Activated CD8-positive, alpha-beta memory T cell treated with anti-CD3 and anti-CD28 coated beads, Interleukin-2, amount 10 ng/mL, durations not matched to agents 7 days and 5 days (primary cell): Measurements from ENCODE around the gene SHANK2. TPM values are rescaled to one million over a fixed set of nuclear protein-coding genes. Genes with fewer than 3 reads are reported as not detected.

Experiments used
- ATAC-seq: fragments of 150-1000 bp; cut with Tn5 transposase; one replicate; pipeline ENCODE4 v1.10.0; 2021; ENCODE audit warnings: moderate library complexity
- CTCF ChIA-PET: fragments of 350-600 bp; sonication (Branson Sonifier 250); formaldehyde crosslinking; loops from one replicate; lab custom pipeline; 2021; ENCODE audit warnings: antibody characterized with exemption; lab: Charles Lee
- DNase-seq: peaks from one replicate; pipeline ENCODE4 v3.0.0-alpha.2; 2020
- H3K27ac Mint-ChIP-seq: one replicate; pipeline ENCODE4 v1.8.0; 2021; ENCODE audit warnings: mild to moderate bottlenecking, mixed read lengths
- H3K27me3 Mint-ChIP-seq: one replicate; pipeline ENCODE4 v1.8.0; 2021; ENCODE audit warnings: mixed read lengths
- H3K36me3 Mint-ChIP-seq: one replicate; pipeline ENCODE4 v1.8.0; 2021; ENCODE audit warnings: mild to moderate bottlenecking, mixed read lengths
- H3K4me1 Mint-ChIP-seq: one replicate; pipeline ENCODE4 v1.8.0; 2021; ENCODE audit warnings: mixed read lengths
- H3K4me3 Mint-ChIP-seq: one replicate; pipeline ENCODE4 v1.8.0; 2021; ENCODE audit warnings: mild to moderate bottlenecking, moderate library complexity, mixed read lengths
- H3K9me3 Mint-ChIP-seq: one replicate; pipeline ENCODE4 v1.8.0; 2022; ENCODE audit warnings: low read depth, mixed read lengths
- total RNA-seq, 2 experiments: library from RNA; stranded (reverse); gene quantifications; one replicate each; pipeline ENCODE4 v1.2.3, GENCODE V29; 2021

SHANK2 gene
- total RNA-seq, 2 experiments from 2014 or later, result not detected

GRCh38 chr11:71203681-71204080, 48.7 kb downstream of the SHANK2 start:
- H3K4me3 Mint-ChIP-seq, result no peak overlapping the region

GRCh38 chr11:71202966-71203365, 49.4 kb downstream of the SHANK2 start:
- no peaks in the 10 kb centered on the region for H3K27me3 Mint-ChIP-seq
- DNase-seq, result no peak
- no peaks in the 10 kb centered on the region for H3K4me1 Mint-ChIP-seq
- H3K36me3 Mint-ChIP-seq, result no peaks in the 10 kb centered on the region
- H3K9me3 Mint-ChIP-seq, result no peaks in the 10 kb centered on the region
- no peak overlapping the region for H3K27ac Mint-ChIP-seq
- CTCF ChIA-PET, result no interaction called here
- H3K4me3 Mint-ChIP-seq, result no peak overlapping the region
- ATAC-seq, result no peak

More at GRCh38 chr11:71203681-71204080, 48.7 kb downstream of the SHANK2 start:
- H3K9me3 Mint-ChIP-seq, result peaks cover 2% of the 10 kb centered on the region
- no peaks in the 10 kb centered on the region for H3K27me3 Mint-ChIP-seq
- no peak overlapping the region for H3K27ac Mint-ChIP-seq
- CTCF ChIA-PET, result no interaction called here
- DNase-seq, result no peak
- ATAC-seq, result no peak
- H3K4me1 Mint-ChIP-seq, result no peaks in the 10 kb centered on the region
- H3K36me3 Mint-ChIP-seq, result no peaks in the 10 kb centered on the region

GRCh38 chr11:71202598-71202944, 49.8 kb downstream of the SHANK2 start:
- no peaks in the 10 kb centered on the region for H3K36me3 Mint-ChIP-seq
- no peaks in the 10 kb centered on the region for H3K27me3 Mint-ChIP-seq
- no peak overlapping the region for H3K27ac Mint-ChIP-seq
- DNase-seq (no peak), ATAC-seq (no peak)
- no peaks in the 10 kb centered on the region for H3K9me3 Mint-ChIP-seq
- H3K4me1 Mint-ChIP-seq, result no peaks in the 10 kb centered on the region
- CTCF ChIA-PET, result no interaction called here
- H3K4me3 Mint-ChIP-seq, result no peak overlapping the region

Other genes starting within 250 kb of the SHANK2 start
- 10 to 100 TPM; 54.7 to 90.5 TPM for gene DHCR7, start 195.8 kb upstream of the SHANK2 start, total RNA-seq
- 100 to 1,000 TPM in 1 of 2 experiments, 10 to 100 TPM in 1; 97.7 to 134 TPM for gene NADSYN1, start 200.6 kb upstream of the SHANK2 start, total RNA-seq